CD4-positive, alpha-beta T cell (primary cell): ENCODE data around the gene SRGAP1. TPM values are rescaled to one million over a fixed set of nuclear protein-coding genes. Genes with fewer than 3 reads are reported as not detected.

Source experiments
- ATAC-seq: fragments of 200-7000 bp; cut with Tn5 transposase; one replicate; pipeline ENCODE4 v1.10.0; 2022; ENCODE audit warnings: mild to moderate bottlenecking; ENCODE audit not compliant: poor library complexity
- CTCF ChIA-PET: fragments of 350-600 bp; sonication (Branson Sonifier 250); formaldehyde crosslinking; loops from one replicate; lab custom pipeline; 2021; ENCODE audit warnings: antibody characterized with exemption, inconsistent platforms; lab: Charles Lee
- POLR2A ChIA-PET: fragments of 350-600 bp; sonication (Branson Sonifier 250); formaldehyde crosslinking; loops from one replicate; lab custom pipeline; 2021; ENCODE audit warnings: antibody characterized with exemption, inconsistent platforms; lab: Charles Lee
- DNase-seq, 14 experiments: peaks; one replicate each; pipeline ENCODE4 v3.0.0-alpha.2; 2013 to 2020; ENCODE audit warnings: mixed read lengths in 2 of 14
- H3K27ac ChIP-seq, 2 donors: one replicate each; pipeline versions ENCODE4 v1.5.1 to v1.7.0; 2013; ENCODE audit warnings: low read length in 2 of 2, low read depth in 1 of 2, mild to moderate bottlenecking in 1 of 2
- H3K27me3 ChIP-seq, 2 experiments: 1 replicate in 1 of 2; 2 replicates in 1 of 2; pipeline versions ENCODE4 v1.6.1 to v1.7.0; 2013; ENCODE audit warnings: low read length in 2 of 2, control low read depth in 1 of 2, mild to moderate bottlenecking in 1 of 2, moderate library complexity in 1 of 2; ENCODE audit not compliant: insufficient read depth in 2 of 2, control insufficient read depth in 1 of 2
- H3K36me3 ChIP-seq: one replicate; pipeline ENCODE4 v1.6.1; 2013; ENCODE audit warnings: low read length, control low read depth; ENCODE audit not compliant: insufficient read depth
- H3K4me1 ChIP-seq: one replicate; pipeline ENCODE4 v1.6.1; 2013; ENCODE audit warnings: low read length, control low read depth; ENCODE audit not compliant: insufficient read depth
- H3K4me3 ChIP-seq: one replicate; pipeline ENCODE4 v1.5.1; 2013; ENCODE audit warnings: mild to moderate bottlenecking, low read length, moderate library complexity
- H3K9me3 ChIP-seq, 2 experiments: 1 replicate in 1 of 2; 2 replicates in 1 of 2; pipeline versions ENCODE4 v1.6.1 to v1.7.0; 2013; ENCODE audit warnings: low read length in 2 of 2, mild to moderate bottlenecking in 2 of 2, control low read depth in 1 of 2, moderate library complexity in 1 of 2; ENCODE audit not compliant: control insufficient read depth in 1 of 2, insufficient read depth in 1 of 2
- H3K27ac Mint-ChIP-seq: one replicate; pipeline ENCODE4 v1.8.0; 2020; ENCODE audit warnings: mixed read lengths
- H3K27me3 Mint-ChIP-seq: one replicate; pipeline ENCODE4 v1.8.0; 2021; ENCODE audit warnings: mixed read lengths
- H3K36me3 Mint-ChIP-seq: one replicate; pipeline ENCODE4 v1.8.0; 2021; ENCODE audit warnings: low read depth, mixed read lengths
- H3K4me1 Mint-ChIP-seq: one replicate; pipeline ENCODE4 v1.8.0; 2021; ENCODE audit warnings: low read depth, mixed read lengths
- H3K4me3 Mint-ChIP-seq: one replicate; pipeline ENCODE4 v1.8.0; 2020; ENCODE audit warnings: mild to moderate bottlenecking, mixed read lengths
- H3K9me3 Mint-ChIP-seq: one replicate; pipeline ENCODE4 v1.8.0; 2020; ENCODE audit warnings: mixed read lengths
- intact Hi-C, 2 experiments: fragments of 100-400 bp; cut with DNase I in 1 of 2; cut with micrococcal nuclease in 1 of 2; formaldehyde crosslinking; loops; one replicate each; pipeline versions ENCODE4 v1.15.1 to v1.9.0; 2023 to 2025; cut with DNase I, micrococcal nuclease
- total RNA-seq, 174 experiments: library from RNA in 2 of 174; stranded (reverse) in 2 of 174; gene quantifications; one replicate each; pipeline ENCODE4 v1.2.3 and lab custom pipeline; 2021 to 2026
- TF ChIP-seq, protein P1 (sequence below): fragments of 200-600 bp; IDR thresholded peaks from one replicate; pipeline ENCODE4 v1.8.0; 2022; ENCODE audit warnings: antibody characterized with exemption, mild to moderate bottlenecking

Gene SRGAP1
- total RNA-seq, 2 experiments from 2014 or later: 0.03 TPM; not detected in 1

DNA sequence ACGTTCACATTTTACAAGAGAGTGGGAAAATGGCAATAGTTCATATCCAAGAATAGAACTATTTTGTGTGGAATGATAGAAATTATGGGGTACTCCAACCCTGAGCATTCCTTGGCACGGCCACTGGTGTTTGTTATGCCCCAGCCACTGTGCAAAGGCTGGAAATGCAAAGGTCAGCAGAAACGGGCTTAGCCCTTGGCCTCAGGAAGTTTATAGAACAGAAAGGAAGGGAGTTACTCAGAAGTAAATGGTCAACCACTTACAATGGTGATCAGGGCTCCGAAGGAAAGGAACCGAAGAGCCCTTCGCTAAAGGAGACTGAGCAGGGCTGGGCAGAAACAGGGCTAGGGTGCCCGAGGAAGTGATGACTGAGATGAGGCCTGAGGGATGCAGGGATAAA lies 332.5 kb downstream of the SRGAP1 start:
- ATAC-seq: no peak

DNA sequence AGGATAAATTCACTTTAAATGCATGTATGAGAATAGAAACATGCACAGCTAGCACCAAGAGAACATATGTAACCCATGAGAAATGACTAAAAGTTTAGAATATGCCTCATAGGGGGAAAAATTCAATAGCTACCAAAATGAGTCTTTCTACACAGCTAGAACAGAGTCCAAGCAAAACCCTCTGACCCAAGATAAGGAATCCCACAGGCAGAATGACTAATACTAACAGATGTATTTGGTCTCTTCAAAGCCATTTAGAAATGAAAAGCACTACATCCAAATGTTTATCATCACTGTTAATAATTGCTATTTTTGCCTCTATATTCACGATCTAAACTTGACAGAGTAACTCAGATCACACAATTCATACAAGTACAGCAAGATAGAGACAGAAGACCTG lies 333.6 kb downstream of the SRGAP1 start:
- no peak overlapping the region for H3K4me3 ChIP-seq
- no peaks in the 10 kb centered on the region for H3K4me1 Mint-ChIP-seq
- H3K9me3 ChIP-seq: no peaks in the 10 kb centered on the region
- no peaks in the 10 kb centered on the region for H3K27me3 ChIP-seq
- no peak overlapping the region for H3K27ac ChIP-seq
- no peaks in the 10 kb centered on the region for H3K27me3 Mint-ChIP-seq
- H3K36me3 ChIP-seq: no peaks in the 10 kb centered on the region
- DNase-seq (no peak), ATAC-seq (no peak)
- ChIA-PET POLR2A (no interaction called here), CTCF (no interaction called here)
- peaks cover 3% of the 10 kb centered on the region for H3K36me3 Mint-ChIP-seq
- intact Hi-C loops: no loop called here
- no peak overlapping the region for H3K27ac Mint-ChIP-seq
- H3K4me3 Mint-ChIP-seq: no peak overlapping the region
- TF ChIP-seq, protein P1, sequence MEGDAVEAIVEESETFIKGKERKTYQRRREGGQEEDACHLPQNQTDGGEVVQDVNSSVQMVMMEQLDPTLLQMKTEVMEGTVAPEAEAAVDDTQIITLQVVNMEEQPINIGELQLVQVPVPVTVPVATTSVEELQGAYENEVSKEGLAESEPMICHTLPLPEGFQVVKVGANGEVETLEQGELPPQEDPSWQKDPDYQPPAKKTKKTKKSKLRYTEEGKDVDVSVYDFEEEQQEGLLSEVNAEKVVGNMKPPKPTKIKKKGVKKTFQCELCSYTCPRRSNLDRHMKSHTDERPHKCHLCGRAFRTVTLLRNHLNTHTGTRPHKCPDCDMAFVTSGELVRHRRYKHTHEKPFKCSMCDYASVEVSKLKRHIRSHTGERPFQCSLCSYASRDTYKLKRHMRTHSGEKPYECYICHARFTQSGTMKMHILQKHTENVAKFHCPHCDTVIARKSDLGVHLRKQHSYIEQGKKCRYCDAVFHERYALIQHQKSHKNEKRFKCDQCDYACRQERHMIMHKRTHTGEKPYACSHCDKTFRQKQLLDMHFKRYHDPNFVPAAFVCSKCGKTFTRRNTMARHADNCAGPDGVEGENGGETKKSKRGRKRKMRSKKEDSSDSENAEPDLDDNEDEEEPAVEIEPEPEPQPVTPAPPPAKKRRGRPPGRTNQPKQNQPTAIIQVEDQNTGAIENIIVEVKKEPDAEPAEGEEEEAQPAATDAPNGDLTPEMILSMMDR: no peak
- no peaks in the 10 kb centered on the region for H3K4me1 ChIP-seq
- no peaks in the 10 kb centered on the region for H3K9me3 Mint-ChIP-seq

More for the DNA sequence above, 332.5 kb downstream of the SRGAP1 start:
- Mint-ChIP-seq H3K9me3 (no peaks in the 10 kb centered on the region), H3K4me3 (no peak overlapping the region), H3K36me3 (no peaks in the 10 kb centered on the region), H3K27ac (no peak overlapping the region), H3K4me1 (no peaks in the 10 kb centered on the region), H3K27me3 (no peaks in the 10 kb centered on the region)
- ChIA-PET CTCF (no interaction called here), POLR2A (no interaction called here)
- Histone ChIP-seq H3K36me3 (no peaks in the 10 kb centered on the region), H3K4me1 (no peaks in the 10 kb centered on the region), H3K27me3 (no peaks in the 10 kb centered on the region), H3K9me3 (no peaks in the 10 kb centered on the region), H3K4me3 (no peak overlapping the region), H3K27ac (no peak overlapping the region)
- no peak for DNase-seq
- intact Hi-C loops: no loop called here
- TF ChIP-seq, protein P1: no peak

DNA sequence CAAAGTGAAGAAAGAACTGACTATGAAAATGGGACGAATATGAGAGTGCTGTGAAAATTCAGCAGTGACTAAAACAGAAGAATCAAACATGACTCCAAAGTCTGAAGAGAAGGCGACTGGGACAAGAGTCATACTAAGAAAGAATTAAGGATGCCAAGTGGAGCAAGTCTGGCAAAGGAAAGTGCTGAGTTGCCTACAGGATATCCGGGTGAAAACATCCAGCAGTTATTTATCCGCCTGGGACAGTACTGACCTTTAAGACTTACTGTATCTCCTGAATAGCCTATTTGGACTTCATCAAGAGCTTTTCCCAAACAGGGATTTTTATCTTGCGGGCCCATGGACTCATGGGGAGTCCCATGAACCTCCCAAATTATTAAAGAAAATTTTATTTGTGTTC lies 336.5 kb downstream of the SRGAP1 start:
- POLR2A ChIA-PET: no interaction called here
- intact Hi-C loops: no loop called here
- Histone ChIP-seq H3K27ac (no peak overlapping the region), H3K4me1 (no peaks in the 10 kb centered on the region), H3K9me3 (no peaks in the 10 kb centered on the region), H3K27me3 (no peaks in the 10 kb centered on the region), H3K36me3 (no peaks in the 10 kb centered on the region), H3K4me3 (no peak overlapping the region)
- TF ChIP-seq, protein P1: no peak
- Mint-ChIP-seq H3K27ac (no peak overlapping the region), H3K36me3 (peaks cover 18% of the 10 kb centered on the region), H3K9me3 (no peaks in the 10 kb centered on the region), H3K4me1 (no peaks in the 10 kb centered on the region), H3K27me3 (no peaks in the 10 kb centered on the region), H3K4me3 (no peak overlapping the region)
- DNase-seq: no peak
- CTCF ChIA-PET: no interaction called here
- no peak for ATAC-seq
